GM10847 (cell line): ENCODE results near the gene VPS37B.

Experiments used
- POLR2A ChIP-seq: IDR thresholded peaks from 2 replicates; pipeline ENCODE4 v1.6.1; 2011; ENCODE audit not compliant: insufficient read length; ENCODE audit errors: extremely low read depth

Gene VPS37B

GRCh38 chr12:122853582-122854245, 42.2 kb downstream of the VPS37B start:
- TF ChIP-seq POLR2A: no peak

DNA sequence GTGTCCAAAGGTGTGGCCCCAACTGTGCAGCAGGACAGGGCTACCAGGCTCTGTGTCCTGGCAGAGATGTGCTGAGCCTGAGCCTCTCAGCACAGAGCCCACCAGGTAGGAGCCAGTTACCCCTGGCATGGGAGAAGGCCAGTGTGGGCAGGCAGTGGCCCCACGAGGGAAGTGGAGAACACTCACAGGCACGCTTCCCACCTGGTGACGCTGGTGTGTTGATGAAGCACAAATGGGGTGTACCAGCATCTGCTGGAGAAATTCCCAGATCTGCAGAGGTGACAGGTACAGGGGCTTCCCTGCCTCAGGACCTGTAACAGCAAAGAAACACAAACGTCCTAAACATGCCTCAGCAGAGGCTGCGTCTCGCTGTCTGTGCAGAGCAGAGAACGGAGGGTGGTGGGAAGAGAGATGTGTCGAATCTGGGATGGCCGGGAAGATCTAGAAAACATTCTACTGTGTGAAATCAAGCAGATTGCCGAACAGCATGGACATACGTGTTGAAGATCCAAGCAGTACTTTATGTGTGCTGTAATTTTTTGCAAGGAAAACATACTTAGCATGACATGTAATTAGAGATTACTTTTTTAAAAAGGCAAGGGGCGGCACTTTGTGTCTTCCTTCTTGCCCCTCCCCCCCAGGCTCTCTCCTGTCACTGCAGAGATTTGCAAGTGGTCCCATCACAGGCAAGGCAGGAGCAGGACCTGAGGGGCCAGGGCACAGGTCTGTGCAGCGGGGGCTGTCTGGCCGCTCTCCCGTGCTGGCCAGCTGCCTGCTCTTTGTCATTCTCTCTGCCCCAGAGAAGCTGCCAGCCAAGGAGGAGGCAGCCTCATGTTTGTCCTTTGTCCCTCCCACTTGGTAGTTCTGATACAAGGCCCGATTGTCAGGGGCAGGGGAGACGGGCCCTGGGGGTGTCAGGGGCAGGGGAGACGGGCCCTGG, 43.3 kb downstream of the VPS37B start:
- no peak for TF ChIP-seq POLR2A

DNA sequence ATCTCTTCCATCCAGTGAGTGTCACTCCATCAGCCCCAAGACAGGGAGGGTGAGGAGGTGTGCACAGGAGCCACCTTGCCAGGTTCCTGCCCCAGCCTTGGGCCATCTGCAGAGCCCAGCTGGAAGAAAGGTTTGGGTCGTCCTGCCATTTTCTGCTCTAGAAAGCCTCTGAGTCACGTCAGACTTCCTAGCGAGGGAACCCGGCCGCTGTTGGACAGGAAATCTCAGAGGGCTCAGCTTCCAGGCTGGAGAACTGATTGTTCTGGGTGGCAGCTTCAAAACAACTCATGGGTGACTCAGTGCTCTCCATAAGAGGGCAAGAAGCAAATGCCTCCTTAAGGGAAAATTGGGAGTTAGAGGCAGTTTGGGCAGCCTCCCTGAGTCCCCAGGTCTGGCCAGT, 44.1 kb downstream of the VPS37B start:
- TF ChIP-seq POLR2A: no peak

DNA sequence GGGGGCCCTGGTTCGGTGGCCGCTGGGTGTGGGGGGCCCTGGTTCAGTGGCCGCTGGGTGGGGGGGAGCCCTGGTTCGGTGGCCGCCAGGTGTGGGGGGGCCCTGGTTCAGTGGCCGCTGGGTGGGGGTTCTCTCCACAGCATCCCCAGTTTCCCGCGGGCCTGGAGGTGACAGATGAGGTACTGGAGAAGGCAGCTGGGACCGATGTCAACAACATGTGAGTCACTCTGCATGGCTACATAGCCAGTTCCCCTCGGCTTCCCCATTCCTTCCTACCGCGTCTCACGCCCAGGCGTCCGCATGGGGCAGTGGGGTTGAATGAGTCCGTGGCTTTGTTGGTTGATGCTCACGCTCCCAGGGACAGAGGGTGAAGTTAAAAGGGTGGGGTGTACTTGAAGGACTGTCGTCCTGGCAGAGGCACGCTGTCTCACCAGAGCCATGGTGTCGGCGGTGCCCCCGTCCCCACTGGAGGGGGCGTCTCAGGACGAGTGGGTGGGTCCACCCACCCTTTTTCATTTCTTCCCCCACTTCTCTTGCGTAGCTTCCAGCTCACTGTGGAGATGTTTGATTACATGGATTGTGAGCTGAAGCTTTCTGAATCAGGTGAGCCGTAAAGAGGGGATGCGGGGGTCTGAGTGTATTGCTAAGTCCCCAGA, 45.1 kb downstream of the VPS37B start:
- TF ChIP-seq POLR2A: no peak

DNA sequence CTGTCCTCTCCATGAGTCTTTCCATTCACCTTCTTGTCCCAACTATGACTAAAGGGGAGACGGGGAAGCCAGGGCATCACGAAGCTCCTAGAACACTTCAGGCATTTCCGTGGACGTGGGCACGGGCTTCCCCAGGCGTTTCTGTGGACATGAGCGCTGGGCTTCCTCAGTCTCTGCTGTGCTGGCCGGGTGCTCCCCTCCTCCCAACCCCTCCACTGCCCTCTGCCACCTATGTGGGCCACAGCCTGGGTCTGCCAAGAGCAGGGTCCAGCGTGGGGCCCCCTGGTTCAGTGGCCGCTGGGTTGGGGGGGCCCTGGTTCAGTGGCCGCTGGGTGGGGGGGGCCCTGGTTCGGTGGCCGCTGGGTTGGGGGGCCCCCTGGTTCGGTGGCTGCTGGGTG, 45.9 kb downstream of the VPS37B start:
- no peak for TF ChIP-seq POLR2A

- no peak for TF ChIP-seq POLR2A
These were observed 46.4 kb downstream of the VPS37B start for GRCh38 chr12:122849352-122850047.

DNA sequence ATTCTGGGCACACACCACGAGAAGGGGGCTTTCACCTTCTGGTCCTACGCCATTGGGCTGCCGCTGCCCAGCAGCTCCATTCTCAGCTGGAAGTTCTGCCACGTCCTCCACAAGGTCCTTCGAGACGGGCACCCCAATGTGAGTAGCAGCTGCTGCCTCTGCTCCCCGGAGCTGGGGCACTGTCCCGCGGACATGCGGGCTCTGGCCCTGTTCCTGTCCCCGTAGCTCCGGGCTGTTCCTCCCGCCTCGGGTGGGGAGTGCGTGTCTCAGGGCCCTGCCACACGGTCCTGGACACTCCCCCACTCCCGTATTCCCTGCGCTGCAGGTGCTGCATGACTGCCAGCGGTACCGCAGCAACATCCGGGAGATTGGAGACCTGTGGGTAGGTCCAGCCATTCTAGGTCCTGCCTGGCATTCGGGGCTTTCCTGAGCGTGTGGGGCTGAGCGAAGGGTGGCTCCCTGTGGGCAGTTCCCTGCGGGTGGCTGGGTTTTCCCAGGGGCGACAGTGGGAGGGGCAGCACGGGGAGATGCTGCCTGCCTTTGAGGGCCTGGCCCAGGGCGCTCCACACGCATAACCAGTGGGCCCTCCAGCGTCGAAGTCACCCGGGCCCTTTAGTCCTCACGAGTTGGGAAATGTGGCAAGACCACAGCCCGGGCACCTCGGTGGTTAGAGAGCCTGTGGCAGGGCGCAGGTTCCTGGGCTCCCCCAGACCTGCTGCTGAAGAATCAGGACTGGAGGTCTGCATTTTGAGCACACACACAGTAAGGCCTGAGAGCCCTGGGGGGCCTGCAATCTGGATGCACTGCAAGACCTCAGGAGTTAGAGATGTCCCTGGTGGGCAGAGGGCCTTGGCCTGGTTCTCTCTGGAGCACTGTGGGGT, 47.2 kb downstream of the VPS37B start:
- no peak for TF ChIP-seq POLR2A

- no peak for TF ChIP-seq POLR2A
These were observed 48.0 kb downstream of the VPS37B start for GRCh38 chr12:122847921-122848421.

DNA sequence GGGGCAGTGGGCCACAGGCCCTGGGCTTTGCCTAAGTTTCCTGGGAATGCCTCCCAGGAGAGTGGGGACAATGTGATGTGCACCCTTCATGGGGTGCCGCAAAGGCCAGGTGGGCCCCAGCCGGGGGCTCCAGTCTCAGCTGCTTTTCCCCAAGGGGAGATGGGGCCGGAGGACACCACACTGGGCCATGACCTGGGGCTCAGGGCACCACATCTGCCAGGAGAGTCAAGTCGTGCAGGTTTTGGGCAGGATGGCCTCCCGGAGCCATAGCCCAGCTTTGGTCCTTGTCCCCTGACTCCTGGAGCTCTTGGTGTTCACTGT, 48.4 kb downstream of the VPS37B start:
- TF ChIP-seq POLR2A: no peak

DNA sequence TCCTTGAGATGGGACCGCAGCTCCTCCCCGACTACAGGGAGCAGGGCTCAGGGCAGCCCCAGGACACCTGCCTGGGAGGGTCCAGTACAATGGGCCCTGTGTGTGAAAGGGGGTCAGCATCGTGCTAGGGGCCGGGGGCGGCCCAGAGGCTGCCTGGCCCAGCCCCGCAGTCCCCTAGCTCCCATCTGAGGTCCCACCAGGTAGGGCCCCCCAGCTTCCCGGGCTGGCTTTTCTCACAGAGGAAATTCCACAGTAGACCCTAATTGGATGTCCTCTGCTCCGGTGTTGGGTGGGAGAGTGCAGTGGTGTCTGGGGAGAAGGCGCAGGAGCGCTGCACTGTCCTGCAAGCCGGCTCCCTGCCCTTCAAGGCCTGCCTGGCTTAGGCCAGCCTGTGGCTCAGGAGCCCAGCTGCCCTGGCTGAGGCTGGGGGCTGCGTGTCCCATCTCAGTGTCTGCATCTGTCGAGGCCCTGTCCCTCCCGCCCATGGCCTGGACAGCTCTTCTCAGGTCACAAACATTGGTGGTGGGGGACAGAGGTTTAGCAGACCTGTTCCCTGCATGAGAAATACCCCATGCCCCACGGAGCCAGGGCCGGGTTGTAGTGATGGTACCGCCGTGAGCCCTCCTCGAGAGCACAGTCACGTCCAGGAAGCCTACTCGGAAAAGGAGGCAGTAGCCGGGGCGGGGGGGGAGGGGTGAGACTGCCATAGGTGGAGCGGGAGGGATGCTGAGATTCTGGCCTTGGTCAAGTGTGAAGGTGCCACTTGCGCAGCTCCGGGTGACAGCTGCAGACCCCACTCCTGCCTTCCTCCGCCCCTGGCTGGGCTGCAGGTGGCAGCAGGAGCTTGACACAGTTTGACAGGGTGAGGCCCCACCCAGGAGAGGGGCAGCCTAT, 49.1 kb downstream of the VPS37B start:
- TF ChIP-seq POLR2A: no peak

DNA sequence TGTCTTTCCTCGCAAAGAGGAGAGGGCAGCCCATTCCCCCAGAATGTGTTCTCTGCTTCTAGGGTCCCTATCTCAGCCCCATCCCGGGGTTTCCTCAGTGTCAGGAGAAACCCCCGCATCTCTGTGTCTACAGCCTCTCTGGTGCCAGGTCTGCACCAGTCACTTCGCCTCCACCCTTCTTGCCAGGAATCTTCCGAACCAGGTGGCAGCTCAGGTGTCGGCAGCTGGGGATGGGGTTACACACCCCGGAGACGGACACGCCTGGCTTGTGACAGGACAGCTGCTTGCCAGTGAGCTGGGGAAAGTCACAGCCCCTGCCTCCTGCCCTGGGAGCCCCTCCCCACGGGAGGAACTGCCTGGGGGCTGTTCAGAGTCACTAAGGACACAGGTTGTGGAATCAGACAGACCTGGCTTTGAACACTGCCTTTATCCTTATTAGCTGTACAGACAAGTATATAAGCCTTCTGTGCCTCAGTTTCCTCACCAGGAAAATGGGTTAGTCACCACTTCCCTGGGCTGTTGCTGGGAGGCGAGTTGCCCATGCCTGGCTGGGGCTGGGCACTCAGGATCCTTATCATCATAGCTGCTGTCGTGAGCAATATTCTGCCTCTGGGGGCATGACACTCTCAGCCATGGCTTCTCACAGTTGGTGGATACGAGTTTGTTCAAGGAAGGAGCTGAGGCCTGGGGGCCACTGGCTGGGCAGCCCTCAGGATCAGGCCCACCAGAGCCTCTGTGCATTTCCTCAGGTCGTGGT, 49.9 kb downstream of the VPS37B start:
- TF ChIP-seq POLR2A: no peak

GRCh38 chr12:122845041-122845864, 50.7 kb downstream of the VPS37B start:
- no peak for TF ChIP-seq POLR2A
